SU-DHL-6 (cell line): ENCODE measurements around the gene VPS35.

ENCODE experiments used
- EZH2phosphoT487 ChIP-seq: fragments of 200-600 bp; sonication (generic), shearing (Covaris generic); conservative IDR thresholded peaks from 2 replicates; pipeline ENCODE4 v1.6.1; 2018; ENCODE audit warnings: mild to moderate bottlenecking, antibody characterized with exemption, low read length, moderate library complexity, mixed read lengths
- TF ChIP-seq, protein P1 (sequence below): fragments of 200-600 bp; sonication (generic); IDR thresholded peaks from one replicate; pipeline ENCODE4 v1.5.1; 2017; ENCODE audit warnings: antibody characterized with exemption, mild to moderate bottlenecking, low read length, moderate library complexity; ENCODE audit not compliant: insufficient read depth, poor library complexity, severe bottlenecking

DNA sequence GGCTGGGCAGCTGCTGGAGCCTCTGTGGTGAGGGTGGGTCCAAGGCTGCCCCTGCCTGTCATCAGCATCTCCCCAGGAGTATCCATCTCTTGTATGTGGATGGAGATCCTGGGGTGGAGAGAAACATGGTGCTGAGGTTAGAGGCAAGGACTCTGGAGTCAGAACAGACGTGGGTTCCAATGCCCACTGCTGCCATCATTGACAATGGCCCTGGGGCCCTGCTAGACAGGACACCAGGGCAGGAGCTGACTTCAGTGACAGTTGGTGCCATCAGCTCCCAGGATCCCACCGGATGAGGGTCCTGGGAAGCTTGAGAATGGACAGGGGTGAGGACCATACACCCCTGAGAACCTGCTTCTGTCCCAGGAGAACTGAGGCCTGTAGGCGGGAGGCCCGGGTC, 43.6 kb upstream of the VPS35 start:
- TF ChIP-seq, protein P1, sequence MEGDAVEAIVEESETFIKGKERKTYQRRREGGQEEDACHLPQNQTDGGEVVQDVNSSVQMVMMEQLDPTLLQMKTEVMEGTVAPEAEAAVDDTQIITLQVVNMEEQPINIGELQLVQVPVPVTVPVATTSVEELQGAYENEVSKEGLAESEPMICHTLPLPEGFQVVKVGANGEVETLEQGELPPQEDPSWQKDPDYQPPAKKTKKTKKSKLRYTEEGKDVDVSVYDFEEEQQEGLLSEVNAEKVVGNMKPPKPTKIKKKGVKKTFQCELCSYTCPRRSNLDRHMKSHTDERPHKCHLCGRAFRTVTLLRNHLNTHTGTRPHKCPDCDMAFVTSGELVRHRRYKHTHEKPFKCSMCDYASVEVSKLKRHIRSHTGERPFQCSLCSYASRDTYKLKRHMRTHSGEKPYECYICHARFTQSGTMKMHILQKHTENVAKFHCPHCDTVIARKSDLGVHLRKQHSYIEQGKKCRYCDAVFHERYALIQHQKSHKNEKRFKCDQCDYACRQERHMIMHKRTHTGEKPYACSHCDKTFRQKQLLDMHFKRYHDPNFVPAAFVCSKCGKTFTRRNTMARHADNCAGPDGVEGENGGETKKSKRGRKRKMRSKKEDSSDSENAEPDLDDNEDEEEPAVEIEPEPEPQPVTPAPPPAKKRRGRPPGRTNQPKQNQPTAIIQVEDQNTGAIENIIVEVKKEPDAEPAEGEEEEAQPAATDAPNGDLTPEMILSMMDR = no peak
- TF ChIP-seq EZH2phosphoT487 = no peak
